Measurements from ENCODE around the gene VPS36. TPM values are rescaled to one million over a fixed set of nuclear protein-coding genes. Genes with fewer than 3 reads are reported as not detected.

The VPS36 gene
- total RNA-seq, 2 experiments from 2014 or later = 41.8 to 43.4 TPM

DNA sequence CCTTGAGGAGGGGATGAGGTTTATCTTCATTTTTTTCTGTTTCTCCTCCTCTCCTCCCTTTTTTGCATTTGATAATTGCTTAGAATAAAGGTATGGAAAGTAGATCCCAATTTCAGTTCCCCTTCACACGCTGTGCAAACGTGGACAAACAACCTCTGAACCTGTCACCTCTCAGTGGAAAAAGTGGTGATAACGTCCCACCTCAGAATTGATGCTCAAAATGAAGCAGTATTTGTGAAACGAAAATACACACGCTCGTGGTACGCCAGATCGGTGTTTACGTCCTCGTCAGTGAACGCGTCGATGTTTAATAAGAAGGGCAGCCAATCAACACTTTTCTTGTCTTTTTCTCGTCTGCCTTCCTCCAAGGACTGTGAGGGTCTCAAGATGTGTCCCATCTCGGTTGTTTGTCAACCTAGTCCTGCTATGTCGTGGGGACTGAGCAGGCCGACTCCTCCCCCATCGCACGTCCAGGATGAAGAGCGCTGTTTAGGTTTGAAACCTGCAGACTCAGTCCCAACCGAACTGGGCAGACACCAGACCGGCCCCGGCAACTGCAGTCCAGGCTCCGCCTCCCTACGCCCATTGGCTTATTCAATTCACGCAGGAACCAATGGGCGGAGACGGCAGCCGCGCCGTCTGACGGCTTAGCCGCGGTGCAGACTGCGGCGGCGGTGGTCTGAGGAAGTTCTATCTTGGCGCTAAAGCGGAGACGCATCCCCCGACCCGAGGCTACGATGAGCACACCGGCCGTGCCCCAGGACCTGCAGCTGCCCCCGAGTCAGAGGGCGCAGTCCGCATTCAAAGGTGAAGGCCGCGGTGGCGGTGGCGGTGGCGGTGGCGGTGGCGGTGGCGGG lies 4.6 kb upstream of the VPS36 start, which contains the start of gene CKAP2:
CKAP2 (plus strand) TSS at position 659 of the 857 bp plus-strand sequence; CDS start at position 738, 79 bp downstream.
- ChIA-PET CTCF (no interaction called here), POLR2A (interaction anchor here (1.2 to 1.4 kb wide), 4 partner anchors 19 to 261 kb away, joined by 3 to 13 read pairs (median 6); partner anchors contain the start of gene SUGT1)
- H3K27ac Mint-ChIP-seq = peak within 1 kb of the TSS; percentile 98
- H3K4me1 Mint-ChIP-seq = peaks cover 60% of the 10 kb centered on the region
- H3K9me3 Mint-ChIP-seq = no peaks in the 10 kb centered on the region
- peak within 1 kb of the TSS; percentile 84 for H3K4me3 Mint-ChIP-seq
- peaks cover 44% of the 10 kb centered on the region for H3K36me3 Mint-ChIP-seq (ENCODE audit: low read depth)
- no peaks in the 10 kb centered on the region for H3K27me3 Mint-ChIP-seq
- peak; percentile 95 for DNase-seq

DNA sequence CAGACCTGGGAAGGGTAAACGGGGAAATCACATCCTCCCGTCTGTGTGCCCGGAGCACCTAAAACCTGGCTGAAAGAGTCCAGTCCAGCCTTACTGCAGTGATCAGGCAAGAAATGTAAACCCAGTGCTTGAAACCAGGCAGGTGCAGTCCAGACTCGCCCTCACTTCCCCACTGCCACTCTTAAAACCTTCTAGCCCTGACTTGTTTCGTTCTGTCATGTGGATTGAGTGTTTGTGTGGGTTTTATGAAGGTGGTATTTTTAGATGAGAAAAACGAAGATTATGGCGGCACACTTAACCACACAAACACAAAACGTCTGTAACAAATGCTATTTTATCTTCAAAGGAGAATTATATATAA lies 4.0 kb upstream of the VPS36 start:
- ChIA-PET CTCF (no interaction called here), POLR2A (no interaction called here)
- peak overlapping the region; percentile 98 for H3K27ac Mint-ChIP-seq
- no peaks in the 10 kb centered on the region for H3K27me3 Mint-ChIP-seq
- DNase-seq = peak; percentile 37
- peaks cover 38% of the 10 kb centered on the region for H3K36me3 Mint-ChIP-seq (ENCODE audit: low read depth)
- peaks cover 56% of the 10 kb centered on the region for H3K4me1 Mint-ChIP-seq
- no peaks in the 10 kb centered on the region for H3K9me3 Mint-ChIP-seq
- peak overlapping the region; percentile 84 for H3K4me3 Mint-ChIP-seq

DNA sequence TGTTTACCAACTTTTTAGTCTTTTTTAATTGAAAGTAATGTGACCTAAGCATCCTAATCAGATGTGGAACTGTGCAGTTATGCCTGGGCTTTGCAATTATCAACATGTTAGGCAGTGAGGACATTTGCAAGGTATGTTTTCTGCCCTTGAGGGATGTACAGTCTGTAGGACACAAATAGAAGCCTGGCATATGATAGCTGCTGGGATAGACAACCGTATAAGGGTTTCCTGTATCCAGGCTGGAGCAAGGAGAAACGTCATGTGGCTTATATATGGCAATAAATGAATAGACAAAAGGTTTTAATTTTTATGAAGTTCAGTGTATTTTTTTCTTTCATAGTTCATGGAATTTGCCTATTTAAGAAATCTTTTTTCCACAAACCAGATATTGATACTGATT lies 2.0 kb upstream of the VPS36 start:
- ChIA-PET POLR2A (interaction anchor here (1.0 to 1.1 kb wide), 2 partner anchors 200 to 440 kb away, joined by 3 read pairs; partner anchors contain the start of genes ALG11 and SUGT1), CTCF (interaction anchor here (0.8 kb wide), 1 partner anchor 261 kb away, joined by 3 read pairs; no protein-coding TSS in a partner anchor)
- Mint-ChIP-seq H3K4me3 (no peak overlapping the region), H3K4me1 (peaks cover 56% of the 10 kb centered on the region), H3K27me3 (no peaks in the 10 kb centered on the region), H3K9me3 (no peaks in the 10 kb centered on the region), H3K36me3 (ENCODE audit: low read depth) (peaks cover 31% of the 10 kb centered on the region), H3K27ac (no peak overlapping the region)
- no peak for DNase-seq

DNA sequence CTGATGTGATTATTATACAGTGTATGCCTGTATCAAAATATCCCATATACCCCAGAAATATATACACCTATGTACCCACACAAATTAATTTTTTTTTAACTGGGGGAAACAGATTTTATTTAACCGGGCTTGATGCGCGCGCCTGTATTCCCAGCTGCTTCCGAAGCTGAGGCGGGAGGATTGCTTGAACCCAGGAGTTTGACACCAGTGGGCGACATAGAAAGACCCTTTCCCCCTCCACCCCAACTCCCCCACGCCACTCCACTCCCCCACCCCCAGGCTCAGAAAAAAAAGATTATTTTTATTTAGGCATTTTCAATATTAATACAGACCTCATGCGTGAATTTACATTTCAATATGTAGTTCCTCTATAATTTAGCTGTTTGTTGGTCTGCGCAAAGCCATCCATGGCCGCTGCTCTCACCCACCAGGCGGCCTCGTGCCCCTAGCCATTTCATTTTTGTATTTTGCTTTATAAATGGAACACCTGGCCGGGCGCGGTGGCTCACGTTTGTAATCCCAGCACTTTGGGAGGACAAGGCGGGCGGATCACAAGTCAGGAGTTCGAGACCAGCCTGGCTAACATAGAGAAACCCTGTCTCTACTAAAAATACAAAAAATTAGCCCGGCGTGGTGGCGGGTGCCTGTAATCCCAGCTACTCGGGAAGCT lies 836 bp upstream of the VPS36 start:
- ChIA-PET POLR2A (interaction anchor here (0.8 to 2.3 kb wide), 10 partner anchors 9 to 292 kb away, joined by 3 to 23 read pairs (median 6); partner anchors contain the start of genes NEK3 and SUGT1), CTCF (interaction anchor here (0.5 to 3.2 kb wide), 40 partner anchors 9 to 997 kb away, joined by 3 to 20 read pairs (median 4); partner anchors contain the start of genes NEK3 and SUGT1)
- H3K27ac Mint-ChIP-seq = peak overlapping the region; percentile 8

DNA sequence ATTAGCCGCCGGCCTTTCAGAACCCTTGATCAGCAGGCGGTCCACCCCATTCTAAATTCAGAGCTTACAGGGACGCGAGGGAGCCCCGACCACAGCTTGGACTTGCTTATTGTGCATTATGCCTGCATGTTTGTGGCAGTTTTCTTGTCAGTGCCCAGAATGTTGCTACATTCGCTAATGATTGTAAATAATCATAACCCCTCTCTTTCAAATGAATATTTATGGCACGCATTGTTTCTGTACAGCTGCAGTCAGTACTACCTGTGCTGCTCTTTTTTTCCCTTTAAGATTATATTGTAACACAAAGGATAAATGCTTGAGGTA lies 321 bp upstream of the VPS36 start:
- peak overlapping the region; percentile 8 for H3K27ac Mint-ChIP-seq
- CTCF ChIA-PET = interaction anchor here (0.5 to 3.2 kb wide), 41 partner anchors 9 to 1558 kb away, joined by 3 to 20 read pairs (median 4); partner anchors contain the start of genes NEK3 and SUGT1

More for the DNA sequence above, 836 bp upstream of the VPS36 start:
- Mint-ChIP-seq H3K9me3 (no peaks in the 10 kb centered on the region), H3K4me1 (peaks cover 47% of the 10 kb centered on the region), H3K36me3 (ENCODE audit: low read depth) (peaks cover 22% of the 10 kb centered on the region), H3K27me3 (no peaks in the 10 kb centered on the region), H3K4me3 (peak overlapping the region; percentile 84)
- DNase-seq = no peak

DNA sequence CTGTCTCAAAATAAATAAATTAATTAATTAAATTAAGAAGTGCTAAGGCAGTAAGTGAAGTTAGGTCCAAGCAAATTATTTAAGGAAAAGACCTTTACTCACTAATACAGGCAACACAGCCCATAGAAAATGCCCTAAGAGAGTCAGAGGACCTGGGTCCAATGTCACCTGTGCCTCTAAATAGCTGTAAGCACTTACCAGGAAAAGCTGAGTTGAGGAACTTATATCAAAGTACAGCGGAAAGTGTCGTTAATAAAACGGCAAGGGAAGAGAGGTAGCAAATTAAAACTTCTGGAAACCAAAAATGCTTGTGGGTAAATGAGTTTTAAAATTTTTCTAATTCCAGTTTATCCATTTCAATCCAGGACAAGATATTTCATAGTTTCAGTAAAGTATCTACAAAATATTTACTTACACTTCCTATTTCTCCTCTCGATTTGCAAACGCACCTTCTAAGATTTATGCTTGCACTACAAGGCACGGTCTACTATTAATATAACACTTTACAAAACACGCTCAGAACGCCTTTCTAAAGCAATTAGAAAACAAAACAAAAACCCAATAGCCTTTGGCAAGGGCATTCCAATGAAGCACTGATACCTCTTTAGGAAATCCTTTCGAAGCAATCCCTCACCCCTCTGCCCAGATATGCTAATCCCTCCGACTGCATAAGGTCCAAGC lies 963 bp downstream of the VPS36 start:
- Mint-ChIP-seq H3K27me3 (no peaks in the 10 kb centered on the region), H3K36me3 (ENCODE audit: low read depth) (peaks cover 14% of the 10 kb centered on the region), H3K9me3 (no peaks in the 10 kb centered on the region), H3K4me1 (peaks cover 40% of the 10 kb centered on the region), H3K27ac (peak overlapping the region; percentile 83), H3K4me3 (peak overlapping the region; percentile 84)
- CTCF ChIA-PET = interaction anchor here (0.6 to 3.2 kb wide), 23 partner anchors 8 to 634 kb away, joined by 3 to 20 read pairs (median 6); partner anchors contain the start of genes NEK3, NEK5 and SUGT1
- POLR2A ChIA-PET = interaction anchor here (1.1 to 2.3 kb wide), 7 partner anchors 13 to 320 kb away, joined by 3 to 23 read pairs (median 7); partner anchors contain the start of genes NEK5 and SUGT1
- no peak for DNase-seq

More for the DNA sequence above, 321 bp upstream of the VPS36 start:
- peaks cover 20% of the 10 kb centered on the region for H3K36me3 Mint-ChIP-seq (ENCODE audit: low read depth)
- peaks cover 44% of the 10 kb centered on the region for H3K4me1 Mint-ChIP-seq
- H3K9me3 Mint-ChIP-seq = no peaks in the 10 kb centered on the region
- H3K27me3 Mint-ChIP-seq = no peaks in the 10 kb centered on the region
- no peak for DNase-seq
- peak overlapping the region; percentile 84 for H3K4me3 Mint-ChIP-seq
- POLR2A ChIA-PET = interaction anchor here (0.8 to 2.3 kb wide), 10 partner anchors 9 to 291 kb away, joined by 3 to 23 read pairs (median 6); partner anchors contain the start of genes NEK3 and SUGT1

DNA sequence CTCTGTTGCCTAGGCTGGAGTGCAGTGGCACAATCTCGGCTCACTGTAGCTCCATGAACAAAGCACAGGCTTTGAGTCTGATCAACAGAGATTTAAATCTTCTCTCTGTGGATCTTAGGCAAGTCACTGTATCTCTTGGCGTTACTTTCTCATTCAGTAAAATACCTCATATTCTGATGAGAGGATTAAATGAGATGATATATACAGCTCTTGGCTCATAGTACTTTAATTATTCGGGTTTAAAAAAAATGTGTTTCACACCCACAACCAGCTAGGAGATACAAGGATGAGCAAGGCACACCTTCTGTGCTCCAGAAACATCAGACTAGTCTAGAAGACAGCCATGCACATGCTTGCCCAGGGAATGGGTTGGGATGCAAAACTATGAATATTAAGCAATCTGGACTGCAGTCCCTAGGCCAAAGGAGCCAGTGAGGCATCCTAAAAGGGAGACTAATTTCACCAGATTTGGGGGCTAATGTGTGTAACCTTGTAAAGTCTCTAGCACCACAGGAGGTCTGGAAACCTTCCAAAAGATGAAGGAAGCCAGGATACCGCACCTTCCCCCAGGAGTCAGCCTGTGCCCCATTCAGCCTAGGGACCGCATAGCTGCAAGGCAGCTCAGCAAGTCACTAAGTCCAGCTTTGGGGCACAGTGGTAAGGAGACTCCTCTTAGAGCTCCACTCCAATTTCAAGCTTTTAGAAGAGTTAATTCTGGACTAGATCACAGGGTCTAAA lies 2.5 kb downstream of the VPS36 start:
- Mint-ChIP-seq H3K4me1 (peaks cover 25% of the 10 kb centered on the region), H3K36me3 (ENCODE audit: low read depth) (peaks cover 12% of the 10 kb centered on the region), H3K27ac (no peak overlapping the region), H3K9me3 (no peaks in the 10 kb centered on the region), H3K27me3 (no peaks in the 10 kb centered on the region), H3K4me3 (no peak overlapping the region)
- ChIA-PET POLR2A (interaction anchor here (1.3 to 2.1 kb wide), 3 partner anchors 14 to 205 kb away, joined by 3 to 7 read pairs (median 6); partner anchors contain the start of gene SUGT1), CTCF (interaction anchor here (0.7 to 3.2 kb wide), 5 partner anchors 10 to 218 kb away, joined by 3 to 14 read pairs (median 5); no protein-coding TSS in a partner anchor)
- DNase-seq = no peak

DNA sequence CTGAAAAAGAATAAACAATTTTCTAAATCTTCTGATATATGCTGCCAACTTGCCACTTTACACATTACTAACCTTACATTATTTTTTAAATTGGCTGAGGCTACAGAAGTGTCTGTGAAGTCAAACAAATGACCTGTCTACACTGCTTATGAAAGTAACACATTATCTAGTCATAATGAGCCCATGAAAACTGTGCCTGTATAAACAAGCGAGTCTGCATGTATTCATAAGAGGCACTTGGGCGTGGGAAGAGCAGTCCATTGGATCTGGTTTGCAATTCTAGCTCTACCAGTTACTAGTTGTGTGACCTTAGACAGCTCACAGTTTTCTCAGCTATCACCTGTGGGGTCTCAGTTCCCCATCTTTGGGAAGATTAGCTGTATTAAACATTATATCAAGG lies 3.1 kb downstream of the VPS36 start:
- Mint-ChIP-seq H3K27me3 (no peaks in the 10 kb centered on the region), H3K4me3 (no peak overlapping the region), H3K9me3 (no peaks in the 10 kb centered on the region), H3K36me3 (ENCODE audit: low read depth) (peaks cover 17% of the 10 kb centered on the region), H3K27ac (no peak overlapping the region), H3K4me1 (peaks cover 25% of the 10 kb centered on the region)
- POLR2A ChIA-PET = interaction anchor here (1.3 to 2.1 kb wide), 3 partner anchors 14 to 206 kb away, joined by 3 to 7 read pairs (median 6); partner anchors contain the start of gene SUGT1
- CTCF ChIA-PET = interaction anchor here (0.7 kb wide), 1 partner anchor 218 kb away, joined by 3 read pairs; no protein-coding TSS in a partner anchor
- DNase-seq = no peak

DNA sequence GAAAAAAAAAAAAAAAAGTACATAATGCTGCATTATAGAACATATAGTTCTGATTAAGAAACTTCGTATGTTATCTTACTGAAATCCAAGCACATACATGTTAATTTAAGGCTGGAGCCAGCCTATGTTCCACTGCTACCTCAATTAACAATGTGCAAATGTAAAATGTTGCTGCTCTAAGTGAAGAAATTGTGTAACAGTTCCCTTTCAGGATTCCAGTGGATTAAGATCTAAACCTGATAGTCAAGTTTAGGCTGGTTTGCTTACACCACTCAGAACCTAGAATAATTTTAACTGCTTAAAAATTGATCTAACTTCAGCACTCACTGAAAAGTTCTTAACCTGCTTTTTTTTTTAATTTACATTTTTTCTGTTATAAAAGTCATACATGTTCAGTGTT lies 4.2 kb downstream of the VPS36 start:
- Mint-ChIP-seq H3K27me3 (no peaks in the 10 kb centered on the region), H3K9me3 (no peaks in the 10 kb centered on the region), H3K4me1 (peaks cover 25% of the 10 kb centered on the region), H3K27ac (no peak overlapping the region), H3K4me3 (no peak overlapping the region), H3K36me3 (ENCODE audit: low read depth) (peaks cover 21% of the 10 kb centered on the region)
- POLR2A ChIA-PET = no interaction called here
- CTCF ChIA-PET = no interaction called here
- DNase-seq = no peak

DNA sequence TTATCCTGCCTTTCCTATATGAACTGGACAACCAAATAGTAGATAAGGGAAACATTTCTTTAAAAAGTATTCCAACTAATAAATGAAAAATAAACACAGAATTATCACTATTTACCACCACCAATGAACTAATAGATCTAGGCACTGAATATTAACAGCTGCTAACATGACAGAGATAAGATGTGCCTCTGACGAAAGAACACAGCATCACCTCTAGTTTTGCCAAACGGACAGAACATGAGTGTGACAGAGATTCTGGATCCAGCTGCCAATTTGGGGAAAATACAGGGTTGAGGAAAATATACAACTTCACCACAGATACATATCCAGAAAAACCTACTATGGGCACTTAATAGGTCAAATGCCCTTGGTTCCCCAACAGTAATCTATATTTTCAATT lies 18.0 kb downstream of the VPS36 start:
- Mint-ChIP-seq H3K9me3 (no peaks in the 10 kb centered on the region), H3K36me3 (ENCODE audit: low read depth) (peaks cover 56% of the 10 kb centered on the region), H3K27ac (no peak overlapping the region), H3K4me1 (peaks cover 5% of the 10 kb centered on the region), H3K4me3 (no peak overlapping the region), H3K27me3 (no peaks in the 10 kb centered on the region)
- DNase-seq = no peak
- CTCF ChIA-PET = no interaction called here
- POLR2A ChIA-PET = no interaction called here

DNA sequence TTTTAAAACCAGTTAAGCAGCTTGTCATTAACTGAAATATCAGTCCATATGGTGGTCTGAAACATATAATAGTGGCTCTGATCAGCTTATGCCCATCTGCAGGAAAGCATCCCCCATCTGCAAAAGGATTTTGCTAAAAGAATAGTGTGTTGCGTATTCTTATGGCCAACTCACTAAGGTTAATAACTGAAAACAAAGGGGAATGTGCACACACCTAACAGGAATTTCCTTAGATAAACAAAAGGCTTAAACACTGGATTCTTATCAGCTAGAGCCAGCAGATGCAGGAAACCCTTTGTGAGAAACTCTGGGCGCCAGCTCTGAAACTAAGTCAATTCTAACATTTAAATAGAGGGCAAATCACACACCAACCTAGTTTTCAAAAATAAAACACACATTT lies 22.1 kb downstream of the VPS36 start:
- no peak for DNase-seq
- H3K36me3 Mint-ChIP-seq (ENCODE audit: low read depth) = peaks cover 49% of the 10 kb centered on the region
- no peaks in the 10 kb centered on the region for H3K27me3 Mint-ChIP-seq
- no peak overlapping the region for H3K27ac Mint-ChIP-seq
- ChIA-PET CTCF (interaction anchor here (0.8 kb wide), 1 partner anchor 22 kb away, joined by 3 read pairs; the partner anchor contains the start of gene VPS36), POLR2A (no interaction called here)
- no peaks in the 10 kb centered on the region for H3K4me1 Mint-ChIP-seq
- H3K4me3 Mint-ChIP-seq = no peak overlapping the region
- no peaks in the 10 kb centered on the region for H3K9me3 Mint-ChIP-seq

DNA sequence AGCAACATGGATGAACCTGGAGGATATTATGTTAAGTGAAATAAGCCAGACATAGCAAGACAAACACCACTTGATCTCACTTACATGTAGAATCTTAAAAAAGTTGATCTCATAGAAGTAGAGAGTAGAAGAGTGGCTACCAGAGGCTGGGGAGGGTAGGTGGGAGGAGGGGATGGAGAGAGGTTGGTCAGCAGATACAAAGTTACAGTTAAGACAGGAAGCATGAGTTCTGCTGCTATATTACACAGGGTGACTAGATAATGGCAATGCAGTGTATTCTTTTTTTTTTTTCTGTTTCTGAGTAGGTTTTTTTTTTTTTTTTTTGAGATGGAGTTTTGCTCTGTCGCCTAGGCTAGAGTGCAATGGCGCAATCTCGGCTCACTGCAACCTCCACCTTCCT lies 29.2 kb downstream of the VPS36 start:
- POLR2A ChIA-PET = no interaction called here
- Mint-ChIP-seq H3K4me3 (no peak overlapping the region), H3K36me3 (ENCODE audit: low read depth) (peaks cover 55% of the 10 kb centered on the region), H3K27ac (no peak overlapping the region), H3K9me3 (no peaks in the 10 kb centered on the region), H3K4me1 (no peaks in the 10 kb centered on the region), H3K27me3 (no peaks in the 10 kb centered on the region)
- no peak for DNase-seq
- CTCF ChIA-PET = no interaction called here
